Tongue (tissue), 2 donors: Measurements from ENCODE around the gene ARHGAP32. TPM values are rescaled to one million over a fixed set of nuclear protein-coding genes. Genes with fewer than 3 reads are reported as not detected.
"Not testable (repeated sequence)": the region's sequence is repeated elsewhere in the genome, so short reads cannot be mapped to it uniquely, and the experiment has no call there.

Source experiments
- DNase-seq: peaks from one replicate; pipeline ENCODE4 v3.0.0-alpha.2; 2015
- total RNA-seq: library from RNA; depleted of rRNA; stranded (reverse); fragments of >200 nt; gene quantifications from one replicate; pipeline ENCODE4 v1.2.3, GENCODE V29; 2014

The ARHGAP32 gene
- total RNA-seq, 1 donor from 2014 or later: 29.1 TPM

- DNase-seq: no peak
These were observed 170.8 kb downstream of the ARHGAP32 start for GRCh38 chr11:129021295-129021694.

DNA sequence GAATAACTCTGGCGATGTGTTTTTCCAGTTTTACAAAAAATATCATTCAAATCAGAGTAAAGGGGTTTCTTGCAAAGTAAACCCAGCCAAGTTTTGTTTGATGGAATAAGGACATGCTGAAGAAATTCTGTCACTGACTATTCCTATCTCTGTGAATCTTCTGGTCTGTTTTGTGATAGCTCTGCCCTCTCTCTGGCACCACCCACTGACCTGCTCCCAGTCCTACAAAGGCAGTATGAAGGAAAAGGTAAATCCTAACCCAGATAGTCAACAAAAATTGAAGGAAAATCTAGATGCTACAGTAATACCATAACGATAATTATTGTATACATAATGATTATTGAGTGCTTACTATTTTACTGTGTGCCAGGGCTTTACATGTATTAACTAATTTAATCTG lies 173.1 kb downstream of the ARHGAP32 start:
- no peak for DNase-seq

DNA sequence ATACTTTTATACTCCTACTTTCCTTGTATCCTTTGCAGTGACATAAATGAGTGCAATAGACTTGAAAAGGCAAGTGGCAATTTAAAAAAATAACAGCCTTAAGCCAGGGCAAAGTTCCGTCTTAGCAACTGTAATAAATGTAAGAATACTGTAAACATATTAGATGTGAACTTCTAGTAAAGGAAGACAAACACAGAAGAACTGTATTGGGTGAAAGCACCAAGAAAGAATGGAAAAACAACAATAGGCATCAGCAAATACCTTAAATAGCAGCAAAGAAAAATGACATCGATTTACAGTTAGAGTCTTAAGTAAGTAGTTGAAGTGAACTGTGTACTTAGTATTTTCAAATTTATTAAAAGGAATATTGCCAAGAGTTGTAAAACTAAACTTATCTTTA lies 174.0 kb downstream of the ARHGAP32 start:
- no peak for DNase-seq

DNA sequence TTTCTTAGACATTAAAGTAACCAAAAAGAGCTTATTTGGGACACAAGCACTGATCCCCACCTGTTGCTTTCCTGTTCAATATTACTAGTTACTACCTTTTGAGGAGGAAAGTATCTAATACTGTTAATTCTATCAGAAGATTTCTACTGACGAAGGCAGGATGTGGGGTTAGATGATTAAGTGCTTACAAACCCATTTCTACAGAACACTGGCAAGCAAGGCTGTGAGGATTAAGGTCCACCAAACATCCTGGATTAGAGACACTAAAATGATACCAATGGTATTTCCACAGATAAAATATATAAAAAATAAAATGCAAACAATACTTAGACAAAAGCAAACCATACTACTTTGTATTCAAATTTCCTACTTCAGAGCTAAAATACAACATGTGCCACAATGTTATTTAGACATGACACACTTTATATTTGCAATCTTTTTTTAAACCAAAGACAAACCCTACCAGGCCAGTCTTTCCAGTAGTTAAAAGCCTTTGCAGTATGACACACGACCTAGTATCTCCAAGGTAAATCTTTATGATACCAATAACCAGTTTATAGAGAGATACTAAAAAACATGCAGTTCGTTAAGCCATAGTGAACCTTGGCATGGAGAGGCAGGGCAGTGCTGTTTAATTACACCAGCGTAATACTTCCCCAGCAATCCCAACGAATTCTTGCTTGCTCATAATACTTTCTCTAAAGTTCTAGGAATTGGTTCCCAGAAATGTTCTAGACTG lies 178.2 kb downstream of the ARHGAP32 start:
- no peak for DNase-seq

- no peak for DNase-seq
These were observed 179.2 kb downstream of the ARHGAP32 start for GRCh38 chr11:129012880-129013279.

- DNase-seq: no peak
These were observed 186.0 kb downstream of the ARHGAP32 start for GRCh38 chr11:129006161-129006560.

GRCh38 chr11:128999165-128999564 lies 193.0 kb downstream of the ARHGAP32 start:
- not testable (repeated sequence) for DNase-seq

- DNase-seq: peak; percentile 14
These were observed 203.7 kb downstream of the ARHGAP32 start for GRCh38 chr11:128988242-128988970.

DNA sequence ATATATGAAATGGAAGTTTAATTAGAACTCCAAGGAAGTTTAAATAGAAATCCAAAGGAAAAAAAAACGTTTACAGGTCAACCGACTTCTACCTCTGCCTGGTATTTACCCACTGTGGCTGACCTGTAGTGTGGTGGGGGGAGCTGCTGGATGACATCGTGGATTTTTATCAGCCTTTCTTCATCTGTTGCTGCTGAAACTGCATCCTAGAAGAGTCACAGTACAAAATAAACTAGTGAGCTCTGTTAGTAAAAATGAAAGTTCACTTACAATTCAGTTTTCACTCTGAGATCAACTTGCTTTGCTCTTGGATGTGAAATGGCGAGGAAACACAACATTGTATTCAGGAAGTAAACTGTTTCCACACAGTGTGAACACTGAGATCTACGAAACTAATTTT lies 206.2 kb downstream of the ARHGAP32 start:
- no peak for DNase-seq

DNA sequence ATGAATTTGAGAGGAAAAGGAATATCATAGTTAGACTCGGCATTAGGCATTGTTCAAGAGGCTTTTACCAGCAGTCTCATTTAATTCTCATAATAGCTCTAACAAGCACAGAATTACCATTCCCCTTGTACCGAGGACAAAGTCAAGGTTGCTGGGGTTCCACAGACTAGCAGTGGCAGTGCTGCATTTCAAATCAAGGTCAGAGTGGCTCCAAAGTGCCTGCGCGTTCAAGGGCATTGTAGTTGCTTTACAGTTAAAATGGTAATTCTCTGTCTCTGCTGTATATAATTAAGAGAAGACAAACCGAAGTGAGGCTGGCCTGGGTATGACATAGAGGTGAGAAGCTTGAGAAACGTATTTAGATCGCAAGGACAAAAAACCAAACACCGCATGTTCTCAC lies 209.1 kb downstream of the ARHGAP32 start:
- DNase-seq: no peak

DNA sequence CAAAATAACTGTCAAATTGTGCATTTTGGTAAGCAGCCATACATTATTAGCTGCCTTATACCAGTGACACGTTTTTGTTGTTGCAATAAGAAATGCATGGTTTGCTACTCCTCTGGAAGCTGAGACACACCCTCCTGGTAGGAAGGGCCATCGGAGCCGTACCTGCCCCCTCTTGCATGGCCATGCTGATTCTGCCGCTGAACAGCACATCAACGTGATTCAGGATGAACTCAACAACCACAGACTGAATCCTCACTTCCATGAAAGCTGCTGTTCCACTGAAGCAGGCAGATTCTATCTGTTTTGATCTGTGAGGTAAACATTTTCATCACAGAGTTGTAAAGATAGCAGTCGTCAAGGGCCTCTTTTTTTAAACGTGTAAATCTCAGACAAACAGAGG lies 210.9 kb downstream of the ARHGAP32 start:
- no peak for DNase-seq

DNA sequence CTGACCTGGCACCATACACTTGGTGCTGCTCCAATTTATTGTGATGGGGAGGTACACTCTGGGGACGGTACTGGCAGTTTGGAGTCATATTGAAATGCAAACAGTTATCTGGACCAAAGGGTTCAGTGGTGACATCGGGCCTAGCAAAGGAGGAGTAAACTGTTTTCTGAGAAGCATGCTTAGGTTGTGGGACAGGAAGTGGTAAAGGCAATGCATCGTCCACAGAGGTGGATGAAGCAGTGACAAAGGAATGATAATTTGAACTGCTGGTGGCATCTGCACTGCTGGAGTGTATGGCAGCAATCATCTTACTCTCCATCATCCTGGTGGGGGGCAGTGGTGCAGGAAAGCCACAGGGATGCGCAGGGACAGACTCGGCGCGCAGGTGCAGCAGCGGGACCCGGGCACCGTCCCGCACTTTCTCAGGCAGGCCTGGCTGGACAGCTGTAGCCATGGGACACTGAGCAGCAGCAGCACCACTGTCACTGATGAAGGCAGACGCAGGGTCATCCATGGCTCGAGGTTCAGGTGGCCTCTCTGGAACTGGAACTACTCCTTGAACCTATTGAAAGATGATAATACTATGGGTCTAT lies 221.4 kb downstream of the ARHGAP32 start:
- DNase-seq: no peak

GRCh38 chr11:128968916-128969315 lies 223.2 kb downstream of the ARHGAP32 start:
- no peak for DNase-seq

- no peak for DNase-seq
These were observed 224.5 kb downstream of the ARHGAP32 start for GRCh38 chr11:128967578-128967977.

DNA sequence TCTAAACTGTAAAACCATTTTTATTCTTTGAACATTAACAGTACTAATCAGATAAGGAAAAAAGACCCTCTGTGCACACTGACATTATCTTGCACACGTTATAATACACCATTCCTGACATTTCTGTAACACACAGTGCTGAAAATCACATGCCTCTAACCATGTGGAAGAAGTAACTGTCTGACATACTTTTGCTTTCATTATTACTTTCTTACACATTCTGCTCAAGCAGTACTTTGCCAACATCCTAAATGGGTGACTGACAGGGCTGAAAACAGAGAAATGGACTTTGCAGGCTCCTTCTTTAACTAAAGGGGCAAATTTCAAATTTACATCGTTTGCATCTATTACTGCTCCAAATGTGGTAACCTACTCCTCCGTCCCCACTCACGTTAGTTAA lies 226.6 kb downstream of the ARHGAP32 start:
- no peak for DNase-seq

GRCh38 chr11:128964463-128964930 lies 227.6 kb downstream of the ARHGAP32 start:
- no peak for DNase-seq

GRCh38 chr11:128963744-128964325 lies 228.3 kb downstream of the ARHGAP32 start:
- peak; percentile 33 for DNase-seq

DNA sequence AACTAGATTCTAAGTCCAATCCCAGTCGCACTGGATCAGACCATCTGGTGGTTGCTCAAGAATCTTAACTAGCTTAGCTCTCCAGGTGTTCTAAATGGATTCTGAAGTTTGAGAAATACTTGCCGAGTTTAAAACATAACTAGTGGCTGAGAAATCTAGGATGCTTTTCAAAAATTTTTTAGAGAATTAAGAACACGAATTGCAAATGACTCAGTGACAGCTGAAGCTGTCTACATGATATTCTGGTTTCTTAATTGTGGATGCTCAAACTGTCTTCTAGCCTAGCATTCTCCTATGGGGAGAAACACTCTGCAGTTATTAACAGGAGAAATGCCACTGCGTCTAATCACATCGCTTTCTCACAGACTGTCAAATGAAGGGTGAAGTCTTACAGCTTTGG lies 229.2 kb downstream of the ARHGAP32 start:
- no peak for DNase-seq

DNA sequence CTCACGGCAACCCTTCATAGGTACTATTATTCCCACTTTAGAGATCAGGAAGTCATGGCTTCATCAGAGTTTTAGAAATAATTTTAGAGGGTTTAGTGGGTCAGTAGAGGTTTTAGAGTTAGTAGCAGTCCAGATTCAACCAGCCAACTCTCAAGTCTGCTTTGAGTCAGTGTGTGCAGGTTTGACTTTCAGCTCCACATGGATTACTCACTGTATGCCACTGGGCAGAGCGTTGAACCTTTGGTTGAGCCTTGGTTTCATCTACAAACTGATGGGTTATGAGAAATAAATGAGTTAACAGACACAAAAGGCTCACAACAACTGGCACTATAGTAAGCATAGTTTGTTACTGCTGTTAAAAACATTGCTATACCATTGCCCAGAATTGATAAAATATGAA lies 230.5 kb downstream of the ARHGAP32 start:
- no peak for DNase-seq

DNA sequence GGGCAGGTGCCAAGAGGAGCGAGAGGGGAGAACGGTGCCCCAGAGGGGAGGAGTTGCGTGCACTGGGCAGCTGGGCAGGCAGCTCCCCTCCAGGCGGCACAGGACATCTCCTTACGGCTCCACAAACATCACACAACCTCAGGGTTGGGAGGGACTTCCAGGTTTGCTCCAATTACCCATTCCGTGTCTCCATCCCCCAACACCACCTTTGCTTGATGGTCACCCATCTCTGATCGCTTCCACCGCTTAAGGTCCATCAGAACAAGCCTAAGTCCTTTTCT lies 235.0 kb downstream of the ARHGAP32 start:
- no peak for DNase-seq

GRCh38 chr11:128956401-128957201 lies 235.5 kb downstream of the ARHGAP32 start:
- DNase-seq: peak; percentile 90

GRCh38 chr11:128955636-128956035 lies 236.5 kb downstream of the ARHGAP32 start:
- no peak for DNase-seq
